H9 (cell line): ENCODE measurements around the gene IFNL3. TPM values are rescaled to one million over a fixed set of nuclear protein-coding genes. Genes with fewer than 3 reads are reported as not detected.

ENCODE experiments used
- DNase-seq: peaks from one replicate; pipeline ENCODE4 v3.0.0-alpha.2; 2017
- H2AFZ ChIP-seq: one replicate; pipeline ENCODE4 v1.6.1; 2013; ENCODE audit warnings: mild to moderate bottlenecking, low read length, control low read depth, moderate library complexity
- H2AK5ac ChIP-seq: 2 replicates; pipeline ENCODE4 v1.6.1; 2013; ENCODE audit warnings: low read length, control low read depth, mixed read lengths; ENCODE audit not compliant: insufficient read length
- H2BK120ac ChIP-seq: one replicate; pipeline ENCODE4 v1.6.1; 2013; ENCODE audit warnings: low read depth, mild to moderate bottlenecking, low read length, control low read depth, inconsistent platforms; ENCODE audit not compliant: poor library complexity, severe bottlenecking
- H2BK12ac ChIP-seq: 2 replicates; pipeline ENCODE4 v1.6.1; 2013; ENCODE audit warnings: low read length, control low read depth, mixed read lengths, low read depth; ENCODE audit not compliant: insufficient read length
- H2BK15ac ChIP-seq: 2 replicates; pipeline ENCODE4 v1.6.1; 2013; ENCODE audit warnings: low read depth, low read length, control low read depth
- H2BK20ac ChIP-seq: one replicate; pipeline ENCODE4 v1.6.1; 2013; ENCODE audit warnings: low read depth, mild to moderate bottlenecking, low read length, control low read depth, inconsistent platforms; ENCODE audit not compliant: poor library complexity, severe bottlenecking
- H2BK5ac ChIP-seq: 2 replicates; pipeline ENCODE4 v1.6.1; 2013; ENCODE audit warnings: low read length, control low read depth, mixed read lengths; ENCODE audit not compliant: insufficient read length
- H3K14ac ChIP-seq: 2 replicates; pipeline ENCODE4 v1.6.1; 2013; ENCODE audit warnings: low read length, control low read depth; ENCODE audit not compliant: insufficient read depth
- H3K18ac ChIP-seq: 2 replicates; pipeline ENCODE4 v1.6.1; 2013; ENCODE audit warnings: low read depth, mild to moderate bottlenecking, mixed read lengths, low read length, control low read depth; ENCODE audit not compliant: insufficient read length
- H3K23ac ChIP-seq: 2 replicates; pipeline ENCODE4 v1.6.1; 2013; ENCODE audit warnings: low read length, control low read depth, mixed read lengths, low read depth; ENCODE audit not compliant: insufficient read length
- H3K23me2 ChIP-seq: 2 replicates; pipeline ENCODE4 v1.6.1; 2013; ENCODE audit warnings: low read depth, mild to moderate bottlenecking, mixed read lengths, low read length, control low read depth; ENCODE audit not compliant: insufficient read length, poor library complexity, severe bottlenecking
- H3K27ac ChIP-seq: 2 replicates; pipeline ENCODE4 v1.5.1; 2013; ENCODE audit warnings: low read length, control low read depth, mixed read lengths, low read depth; ENCODE audit not compliant: insufficient read length
- H3K27me3 ChIP-seq: 2 replicates; pipeline ENCODE4 v1.6.1; 2013; ENCODE audit warnings: low read length, control low read depth, inconsistent platforms; ENCODE audit not compliant: insufficient read depth
- H3K4ac ChIP-seq: 2 replicates; pipeline ENCODE4 v1.6.1; 2013; ENCODE audit warnings: low read depth, mild to moderate bottlenecking, control low read depth, inconsistent platforms, low read length, moderate library complexity
- H3K4me1 ChIP-seq: 2 replicates; pipeline ENCODE4 v1.6.1; 2013; ENCODE audit warnings: low read length, control low read depth, inconsistent platforms; ENCODE audit not compliant: insufficient read depth
- H3K4me2 ChIP-seq: 2 replicates; pipeline ENCODE4 v1.6.1; 2013; ENCODE audit warnings: low read length, control low read depth, mixed read lengths; ENCODE audit not compliant: insufficient read length, insufficient read depth
- H3K56ac ChIP-seq: 2 replicates; pipeline ENCODE4 v1.6.1; 2013; ENCODE audit warnings: low read depth, mild to moderate bottlenecking, mixed read lengths, low read length, control low read depth; ENCODE audit not compliant: insufficient read length
- H3K79me1 ChIP-seq: 2 replicates; pipeline ENCODE4 v1.6.1; 2013; ENCODE audit warnings: low read depth, mild to moderate bottlenecking, moderate library complexity, low read length, control low read depth, inconsistent platforms; ENCODE audit not compliant: insufficient read depth, poor library complexity, severe bottlenecking
- H3K79me2 ChIP-seq: 2 replicates; pipeline ENCODE4 v1.6.1; 2013; ENCODE audit warnings: low read length, control low read depth, inconsistent platforms; ENCODE audit not compliant: insufficient read depth
- H3K9ac ChIP-seq: 2 replicates; pipeline ENCODE4 v1.6.1; 2013; ENCODE audit warnings: low read length, control low read depth, mixed read lengths; ENCODE audit not compliant: insufficient read length; ENCODE audit errors: extremely low read depth
- H3K9me3 ChIP-seq: one replicate; pipeline ENCODE4 v1.6.1; 2013; ENCODE audit warnings: low read depth, low read length, inconsistent platforms; ENCODE audit not compliant: control insufficient read depth
- H3T11ph ChIP-seq: one replicate; pipeline ENCODE4 v1.6.1; 2013; ENCODE audit warnings: mild to moderate bottlenecking, low read length, control low read depth, inconsistent platforms
- H4K20me1 ChIP-seq: one replicate; pipeline ENCODE4 v1.6.1; 2013; ENCODE audit not compliant: control insufficient read depth, insufficient read length, insufficient read depth
- H4K5ac ChIP-seq: 2 replicates; pipeline ENCODE4 v1.6.1; 2013; ENCODE audit warnings: low read depth, mild to moderate bottlenecking, mixed read lengths, low read length, control low read depth; ENCODE audit not compliant: insufficient read length
- H4K8ac ChIP-seq: replicated peaks from 2 replicates; pipeline ENCODE4 v1.6.1; 2013; ENCODE audit warnings: low read length, control low read depth, mixed read lengths, low read depth; ENCODE audit not compliant: insufficient read length
- H4K91ac ChIP-seq: 2 replicates; pipeline ENCODE4 v1.6.1; 2013; ENCODE audit warnings: low read depth, mild to moderate bottlenecking, moderate library complexity, mixed read lengths, low read length, control low read depth; ENCODE audit not compliant: insufficient read length
- H3K27ac Mint-ChIP-seq, 3 experiments: 2 replicates in 2 of 3; 3 replicates in 1 of 3; pipeline ENCODE4 v1.8.0; 2020 to 2021; ENCODE audit warnings: mixed read lengths in 3 of 3, mild to moderate bottlenecking in 1 of 3, moderate library complexity in 1 of 3
- H3K27me3 Mint-ChIP-seq: 2 replicates; pipeline ENCODE4 v1.8.0; 2021; ENCODE audit warnings: low read depth, mild to moderate bottlenecking, moderate library complexity, mixed read lengths
- H3K36me3 Mint-ChIP-seq, 3 experiments: 2 replicates in 2 of 3; 3 replicates in 1 of 3; pipeline ENCODE4 v1.8.0; 2020 to 2021; ENCODE audit warnings: low read depth in 3 of 3, mixed read lengths in 3 of 3; ENCODE audit not compliant: insufficient read depth in 1 of 3
- H3K4me1 Mint-ChIP-seq, 2 experiments: 2 replicates each; pipeline ENCODE4 v1.8.0; 2020; ENCODE audit warnings: mixed read lengths in 2 of 2
- H3K4me3 Mint-ChIP-seq, 2 experiments: 2 replicates in 1 of 2; 3 replicates in 1 of 2; pipeline ENCODE4 v1.8.0; 2020 to 2021; ENCODE audit warnings: mild to moderate bottlenecking in 2 of 2, mixed read lengths in 2 of 2, moderate library complexity in 1 of 2
- H3K9me3 Mint-ChIP-seq, 2 experiments: 2 replicates in 1 of 2; 3 replicates in 1 of 2; pipeline ENCODE4 v1.8.0; 2020; ENCODE audit warnings: mild to moderate bottlenecking in 2 of 2, mixed read lengths in 2 of 2, moderate library complexity in 1 of 2
- WGBS: extraction: QIAGEN DNeasy Blood & Tissue Kit; methylation state at CpG from one replicate; pipeline ENCODE4 v1.1.7; 2013; ENCODE audit warnings: missing lambda C conversion rate, low lambda C conversion rate, mixed read lengths; ENCODE audit not compliant: insufficient read length; ENCODE audit errors: extremely low coverage; 5-methylcytosine and 5-hydroxymethylcytosine counted together
- total RNA-seq: library from RNA; stranded (reverse); gene quantifications from 2 replicates; pipeline ENCODE4 v1.2.1, GENCODE V29; 2021
- TF ChIP-seq, protein P1 (sequence below): fragments of 200-600 bp; sonication (generic); conservative IDR thresholded peaks from 3 replicates; pipeline ENCODE4 v1.8.0; 2021; ENCODE audit warnings: antibody characterized with exemption, mild to moderate bottlenecking

IFNL3 gene
- total RNA-seq, 1 experiment from 2014 or later = not detected

GRCh38 chr19:39200803-39201115 lies 44.0 kb downstream of the IFNL3 start:
- Mint-ChIP-seq H3K27ac (peak overlapping the region in 1 of 3 experiments; percentile 86; a peak in 2 of 7 replicates), H3K9me3 (no peaks in the 10 kb centered on the region; a peak in 1 of 5 replicates)

More at GRCh38 chr19:39200803-39201115, 44.0 kb downstream of the IFNL3 start:
- Histone ChIP-seq H3K9me3 (no peaks in the 10 kb centered on the region), H2BK12ac (no peak overlapping the region), H2BK120ac (no peak overlapping the region), H4K8ac (no peak overlapping the region), H3K56ac (no peak overlapping the region), H3K4me2 (no peak overlapping the region), H4K20me1 (no peaks in the 10 kb centered on the region), H3K27me3 (peaks cover 7% of the 10 kb centered on the region; the same call in 1 of the 2 replicates), H3T11ph (no peak overlapping the region), H3K23me2 (peaks cover 7% of the 10 kb centered on the region), H2BK5ac (no peak overlapping the region), H3K18ac (no peak overlapping the region), H4K91ac (no peak overlapping the region), H3K79me2 (no peaks in the 10 kb centered on the region), H2AFZ (no peak overlapping the region), H2BK15ac (no peak overlapping the region), H3K9ac (no peak overlapping the region), H3K14ac (no peak overlapping the region), H3K79me1 (no peaks in the 10 kb centered on the region), H4K5ac (no peak overlapping the region), H2BK20ac (no peak overlapping the region), H3K23ac (no peak overlapping the region), H3K27ac (no peak overlapping the region), H2AK5ac (no peak overlapping the region), H3K4ac (no peak overlapping the region), H3K4me1 (no peaks in the 10 kb centered on the region)
- no peak for DNase-seq
- H3K4me1 Mint-ChIP-seq = peaks cover 8 to 30% of the 10 kb centered on the region in 2 experiments
- TF ChIP-seq, protein P1, sequence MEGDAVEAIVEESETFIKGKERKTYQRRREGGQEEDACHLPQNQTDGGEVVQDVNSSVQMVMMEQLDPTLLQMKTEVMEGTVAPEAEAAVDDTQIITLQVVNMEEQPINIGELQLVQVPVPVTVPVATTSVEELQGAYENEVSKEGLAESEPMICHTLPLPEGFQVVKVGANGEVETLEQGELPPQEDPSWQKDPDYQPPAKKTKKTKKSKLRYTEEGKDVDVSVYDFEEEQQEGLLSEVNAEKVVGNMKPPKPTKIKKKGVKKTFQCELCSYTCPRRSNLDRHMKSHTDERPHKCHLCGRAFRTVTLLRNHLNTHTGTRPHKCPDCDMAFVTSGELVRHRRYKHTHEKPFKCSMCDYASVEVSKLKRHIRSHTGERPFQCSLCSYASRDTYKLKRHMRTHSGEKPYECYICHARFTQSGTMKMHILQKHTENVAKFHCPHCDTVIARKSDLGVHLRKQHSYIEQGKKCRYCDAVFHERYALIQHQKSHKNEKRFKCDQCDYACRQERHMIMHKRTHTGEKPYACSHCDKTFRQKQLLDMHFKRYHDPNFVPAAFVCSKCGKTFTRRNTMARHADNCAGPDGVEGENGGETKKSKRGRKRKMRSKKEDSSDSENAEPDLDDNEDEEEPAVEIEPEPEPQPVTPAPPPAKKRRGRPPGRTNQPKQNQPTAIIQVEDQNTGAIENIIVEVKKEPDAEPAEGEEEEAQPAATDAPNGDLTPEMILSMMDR = no peak
- H3K4me3 Mint-ChIP-seq = 0 out of 5 replicates have a peak overlapping the region, but pooled peaks of 1 of the 2 experiments have one; percentile 26
- H3K36me3 Mint-ChIP-seq = no peaks in the 10 kb centered on the region
- no CpG with 5 or more reads among the region's 3 CpGs for WGBS
- H3K27me3 Mint-ChIP-seq = peaks cover 64% of the 10 kb centered on the region
